Measurements from ENCODE around the gene DSTN.

DSTN gene

GRCh38 chr20:17579369-17580039 is 9.6 kb downstream of the DSTN start:
- DNase-seq (ENCODE audit: low read depth, low spot score): no peak

GRCh38 chr20:17580895-17581294 is 11.0 kb downstream of the DSTN start:
- DNase-seq (ENCODE audit: low read depth, low spot score): no peak

GRCh38 chr20:17583126-17583525 is 13.3 kb downstream of the DSTN start:
- DNase-seq (ENCODE audit: low read depth, low spot score): no peak

- DNase-seq (ENCODE audit: low read depth, low spot score): peak; percentile 49
Measured at GRCh38 chr20:17584689-17585088, 14.8 kb downstream of the DSTN start.

GRCh38 chr20:17586250-17586649 is 16.4 kb downstream of the DSTN start:
- DNase-seq (ENCODE audit: low read depth, low spot score): no peak

GRCh38 chr20:17587148-17587547 is 17.3 kb downstream of the DSTN start:
- DNase-seq (ENCODE audit: low read depth, low spot score): no peak

GRCh38 chr20:17587824-17588223 is 17.9 kb downstream of the DSTN start:
- DNase-seq (ENCODE audit: low read depth, low spot score): no peak

- DNase-seq (ENCODE audit: low read depth, low spot score): no peak
Measured at GRCh38 chr20:17589161-17589834, 19.4 kb downstream of the DSTN start.

- no peak for DNase-seq (ENCODE audit: low read depth, low spot score)
Measured at GRCh38 chr20:17590245-17590644, 20.4 kb downstream of the DSTN start.

- no peak for DNase-seq (ENCODE audit: low read depth, low spot score)
Measured at GRCh38 chr20:17593902-17594301, 24.0 kb downstream of the DSTN start.

- no peak for DNase-seq (ENCODE audit: low read depth, low spot score)
Measured at GRCh38 chr20:17594443-17594842, 24.6 kb downstream of the DSTN start.

GRCh38 chr20:17595856-17596255 is 26.0 kb downstream of the DSTN start:
- no peak for DNase-seq (ENCODE audit: low read depth, low spot score)

GRCh38 chr20:17598013-17598550 is 28.2 kb downstream of the DSTN start:
- no peak for DNase-seq (ENCODE audit: low read depth, low spot score)

GRCh38 chr20:17601957-17602356 is 32.1 kb downstream of the DSTN start:
- DNase-seq (ENCODE audit: low read depth, low spot score): no peak

- DNase-seq (ENCODE audit: low read depth, low spot score): no peak
Measured at GRCh38 chr20:17602493-17602892, 32.6 kb downstream of the DSTN start.

GRCh38 chr20:17605131-17605660 is 35.3 kb downstream of the DSTN start:
- no peak for DNase-seq (ENCODE audit: low read depth, low spot score)

- no peak for DNase-seq (ENCODE audit: low read depth, low spot score)
Measured at GRCh38 chr20:17606001-17606400, 36.1 kb downstream of the DSTN start.

GRCh38 chr20:17608701-17609497 is 39.0 kb downstream of the DSTN start:
- no peak for DNase-seq (ENCODE audit: low read depth, low spot score)

- no peak for DNase-seq (ENCODE audit: low read depth, low spot score)
Measured at GRCh38 chr20:17609811-17610377, 40.0 kb downstream of the DSTN start.

- no peak for DNase-seq (ENCODE audit: low read depth, low spot score)
Measured at GRCh38 chr20:17610566-17611289, 40.9 kb downstream of the DSTN start.

GRCh38 chr20:17611290-17611539 is 41.3 kb downstream of the DSTN start:
- DNase-seq (ENCODE audit: low read depth, low spot score): no peak
